Renal pelvis (tissue), 4 donors: ENCODE data around the gene MOB3A. TPM values are rescaled to one million over a fixed set of nuclear protein-coding genes. Genes with fewer than 3 reads are reported as not detected.

Experiments used
- DNase-seq: peaks from one replicate; pipeline ENCODE4 v3.0.0-alpha.2; 2013
- polyA plus RNA-seq, 3 donors: library from polyadenylated mRNA; unstranded; fragments of 120-200 nt; gene quantifications; one replicate each; pipeline ENCODE4 v1.2.1, GENCODE V29; 2013; ENCODE audit not compliant: insufficient read length in 3 of 3

Gene MOB3A
- polyA plus RNA-seq, 3 donors = 25.1 to 29.1 (median 26.6) TPM

DNA sequence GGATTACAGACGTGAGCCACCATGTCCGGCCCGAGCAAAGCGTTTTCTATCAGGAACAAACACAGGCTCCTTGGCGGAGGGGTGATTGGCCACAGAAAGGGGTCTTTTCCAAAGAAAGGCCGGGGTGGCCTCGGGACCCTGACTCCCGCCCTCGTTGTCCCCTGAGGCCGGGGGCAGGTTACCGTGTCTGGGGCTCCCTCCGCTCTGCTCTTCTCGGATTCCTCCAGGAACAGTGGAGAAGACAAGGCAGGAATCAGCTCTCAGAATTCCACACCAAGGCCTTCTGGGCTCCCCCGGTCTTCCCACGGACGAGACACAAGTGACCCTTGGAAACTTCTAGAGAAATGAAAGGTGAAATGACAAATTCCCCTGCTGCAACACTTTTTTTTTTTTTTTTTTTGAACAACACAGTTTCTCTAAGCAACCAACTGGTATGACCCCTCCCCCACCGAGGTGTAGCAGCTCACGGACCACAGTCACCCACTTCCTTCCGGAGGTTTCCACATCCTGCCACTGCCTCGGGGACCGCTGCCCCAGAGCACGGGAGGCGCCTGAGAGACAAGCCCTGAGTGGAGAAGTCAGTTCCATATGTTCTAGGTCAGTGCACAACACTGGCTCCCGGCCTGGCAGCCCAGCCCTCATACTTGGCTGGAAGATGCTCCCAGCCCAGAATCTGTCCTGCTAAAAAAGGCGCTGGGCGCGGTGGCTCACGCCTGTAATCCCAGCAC is 11.0 kb downstream of the MOB3A start:
- no peak for DNase-seq

DNA sequence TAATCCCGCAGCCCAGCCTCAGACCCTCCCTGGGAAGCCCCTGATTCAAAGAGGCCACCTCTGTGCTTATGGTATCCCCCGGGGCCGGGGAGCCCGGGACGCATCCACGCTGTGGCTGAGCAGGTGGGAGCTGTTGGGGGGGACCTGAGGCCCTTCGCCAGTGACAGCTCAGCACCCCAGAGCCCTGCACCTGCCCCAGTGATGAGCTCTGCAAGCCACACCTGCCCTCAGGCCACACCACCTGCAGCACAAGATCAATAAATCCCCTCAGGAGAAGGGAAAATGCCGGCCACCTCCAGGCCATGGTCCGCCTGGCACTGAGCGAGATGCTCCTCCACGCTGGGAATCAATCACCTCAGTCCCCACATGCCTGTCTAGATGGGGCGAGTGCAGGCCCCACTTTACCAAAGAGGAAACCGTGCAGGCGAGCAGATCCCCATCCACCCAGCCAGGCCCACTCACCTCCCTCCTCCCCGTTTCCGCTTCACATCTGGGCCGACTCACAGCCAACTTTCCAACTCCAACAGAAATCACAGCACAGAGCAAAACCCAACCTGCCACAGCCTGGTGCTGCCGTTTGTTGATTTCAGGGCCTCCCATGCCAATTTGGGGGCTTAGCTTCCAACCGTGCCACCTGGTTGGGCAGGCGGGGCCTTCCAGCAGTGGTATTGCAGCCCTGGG is 12.8 kb downstream of the MOB3A start:
- DNase-seq = no peak

DNA sequence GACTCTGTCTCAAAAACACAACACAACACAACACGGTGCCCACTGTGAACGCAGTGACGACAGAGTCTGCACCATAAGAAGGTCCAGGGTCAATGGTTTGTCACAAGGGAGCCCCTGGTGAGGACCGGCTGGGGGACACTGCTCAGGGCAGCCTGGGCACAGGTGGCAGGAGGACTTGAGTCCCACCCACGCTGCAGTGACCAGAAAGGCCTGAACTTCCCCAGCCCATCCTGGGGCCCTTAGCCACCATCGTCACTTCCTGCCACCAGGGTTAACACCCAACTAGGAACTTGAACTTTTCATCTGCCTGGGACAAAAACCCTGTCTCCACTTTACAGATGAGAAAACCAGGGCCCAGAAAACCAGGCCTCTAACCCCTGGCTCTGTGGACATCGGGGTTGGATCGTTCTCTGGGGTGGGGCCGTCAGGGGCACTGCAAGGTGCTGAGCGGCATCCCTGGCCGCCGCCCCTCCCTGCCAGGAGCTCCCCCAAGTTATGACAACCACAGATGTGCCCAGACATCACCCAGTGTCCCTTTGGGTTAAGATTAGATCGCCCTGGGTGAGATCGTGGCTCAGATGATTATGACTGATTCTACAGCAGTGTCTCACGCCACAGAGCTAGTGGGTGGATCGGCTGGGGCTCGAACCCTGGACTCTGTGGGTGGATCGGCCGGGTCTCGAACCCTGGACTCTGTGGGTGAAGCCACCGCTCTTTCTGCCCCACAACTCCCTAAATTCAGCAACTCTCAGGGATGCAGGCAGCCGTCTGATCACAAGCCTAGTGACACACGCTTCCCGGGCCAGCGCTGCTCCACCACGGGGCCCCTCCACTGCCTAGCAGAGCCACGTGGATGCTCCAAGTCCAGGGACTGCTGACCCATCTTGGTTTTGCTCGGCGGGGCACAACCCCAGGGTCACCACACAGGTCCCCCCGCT is 14.0 kb downstream of the MOB3A start:
- DNase-seq = no peak

DNA sequence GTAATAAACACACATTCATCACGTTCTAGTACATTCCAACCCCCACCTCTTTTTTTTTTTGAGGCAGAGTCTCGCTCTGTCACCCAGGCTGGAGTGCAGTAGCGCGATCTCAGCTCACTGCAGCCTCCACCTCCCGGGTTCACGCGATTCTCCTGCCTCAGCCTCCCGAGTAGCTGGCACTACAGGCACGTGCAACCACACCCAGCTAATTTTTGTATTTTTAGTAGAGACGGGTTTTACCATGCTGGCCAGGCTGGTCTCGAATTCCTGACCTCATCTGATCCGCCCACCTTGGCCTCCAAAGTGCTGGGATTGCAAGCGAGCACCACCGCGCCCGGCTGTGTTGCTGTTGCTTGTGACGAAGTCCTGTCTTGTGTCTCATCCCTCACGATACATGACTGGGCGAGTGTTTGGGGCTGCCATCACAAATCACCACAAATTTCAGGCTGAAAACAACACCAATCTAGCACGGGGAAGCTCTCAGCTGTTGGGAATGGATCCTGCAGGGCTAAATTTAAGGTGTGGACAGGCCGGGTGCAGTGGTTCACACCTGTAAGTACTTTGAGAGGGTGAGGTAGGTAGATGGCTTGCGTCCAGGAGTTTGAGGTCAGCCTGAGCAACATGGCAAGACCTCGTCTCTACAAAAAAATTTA is 15.7 kb downstream of the MOB3A start:
- DNase-seq = no peak

DNA sequence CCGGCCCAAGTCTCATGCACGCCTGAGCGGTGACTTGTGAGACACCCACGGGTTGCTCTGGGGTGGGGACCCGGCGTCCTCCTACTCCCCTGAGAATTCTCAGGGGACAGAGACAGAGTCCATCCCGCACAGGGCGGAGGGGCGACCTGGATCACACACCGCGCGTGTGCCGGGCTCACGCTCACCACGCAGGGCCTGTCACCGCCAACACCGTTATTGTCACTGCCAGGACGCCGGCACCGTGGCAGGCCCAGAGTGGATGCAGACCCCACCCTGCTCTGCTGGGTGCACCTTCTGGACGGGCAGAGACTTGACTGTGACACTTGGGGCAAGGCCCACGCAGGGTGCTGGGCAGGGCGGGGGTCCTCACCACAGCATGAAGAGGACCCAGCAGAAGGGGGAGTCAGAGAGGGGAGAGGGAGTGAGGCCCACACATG is 16.2 kb downstream of the MOB3A start:
- no peak for DNase-seq

DNA sequence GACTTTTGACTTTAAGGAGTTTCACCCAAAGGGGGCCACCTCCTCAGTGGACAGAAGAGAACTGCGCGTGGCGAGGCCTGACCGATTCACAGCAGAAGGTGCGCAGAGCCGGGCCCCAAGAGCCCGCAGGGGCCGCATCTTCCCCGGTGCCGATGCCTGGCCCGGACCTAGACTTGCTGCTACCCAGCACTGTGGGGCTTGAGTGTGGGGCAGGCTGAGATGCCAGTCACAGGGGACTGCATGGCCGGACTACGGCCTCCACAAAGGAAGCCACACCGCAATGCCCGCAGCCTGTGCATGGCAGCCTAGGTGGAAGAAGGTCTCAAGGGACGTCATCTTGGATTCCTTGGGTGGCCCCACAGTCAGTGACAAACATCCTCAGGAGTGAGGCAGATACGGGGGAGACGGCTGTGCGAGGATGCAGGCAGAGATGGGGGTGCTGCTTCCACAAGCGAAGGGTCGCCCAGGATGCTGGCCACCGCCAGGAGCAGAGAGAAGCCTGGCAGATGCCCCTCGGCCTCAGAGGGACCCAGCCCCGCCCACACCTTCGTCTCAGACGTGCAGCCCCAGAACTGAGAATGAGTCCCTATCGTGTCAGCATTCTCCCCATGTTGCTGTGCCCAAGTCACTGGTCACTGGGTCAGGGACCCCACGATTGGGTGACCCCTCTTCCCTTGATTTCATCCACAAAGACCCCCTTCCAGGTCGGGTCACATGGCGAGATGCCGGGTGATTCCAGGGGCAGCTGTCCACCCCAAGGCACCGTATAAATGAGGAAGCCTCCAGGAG is 16.9 kb downstream of the MOB3A start:
- no peak for DNase-seq

DNA sequence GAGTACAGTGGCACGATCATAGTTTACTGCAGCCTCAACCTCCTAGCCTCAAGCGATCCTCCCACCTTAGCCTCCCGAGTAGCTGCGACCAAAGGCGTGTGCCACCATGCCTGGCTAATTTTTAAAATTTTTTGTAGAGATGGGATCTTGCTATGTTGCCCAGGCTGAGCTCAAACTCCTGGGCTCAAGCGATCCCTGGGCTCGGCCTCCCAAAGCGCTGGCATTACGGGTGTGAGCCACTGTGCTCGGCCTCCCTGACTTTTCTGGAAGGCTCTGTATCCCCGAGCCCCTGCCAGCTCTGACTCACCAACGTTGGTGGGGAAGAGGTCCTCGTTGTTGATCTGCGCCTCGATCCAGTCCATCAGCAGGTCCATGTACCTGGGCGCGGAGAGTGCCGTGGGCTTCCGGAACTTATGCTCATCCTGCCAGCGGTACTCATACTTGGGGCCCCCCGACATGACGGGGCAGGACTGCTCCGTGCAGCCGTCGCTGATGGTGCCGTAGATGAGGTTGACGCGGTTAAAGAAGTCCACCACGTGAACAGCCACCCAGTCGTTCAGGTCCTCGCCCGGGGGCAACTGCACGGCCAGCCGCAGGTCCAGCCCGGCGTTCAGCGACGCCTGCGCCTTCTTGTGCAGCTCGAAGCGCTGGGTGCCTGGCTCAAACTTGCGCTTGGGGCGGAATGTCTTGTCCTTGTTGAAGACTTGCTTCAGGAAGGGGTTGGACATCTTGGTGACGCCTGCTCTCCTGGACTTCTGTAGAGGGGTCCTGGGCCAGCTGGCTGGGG is 18.1 kb downstream of the MOB3A start:
- no peak for DNase-seq

GRCh38 chr19:2077398-2077797 is 18.7 kb downstream of the MOB3A start:
- no peak for DNase-seq

- DNase-seq = no peak
Observed at GRCh38 chr19:2076526-2076944, 19.6 kb downstream of the MOB3A start.

GRCh38 chr19:2072757-2073551 is 23.2 kb downstream of the MOB3A start:
- DNase-seq = no peak

- no peak for DNase-seq
Observed at GRCh38 chr19:2070986-2071673, 25.0 kb downstream of the MOB3A start.

DNA sequence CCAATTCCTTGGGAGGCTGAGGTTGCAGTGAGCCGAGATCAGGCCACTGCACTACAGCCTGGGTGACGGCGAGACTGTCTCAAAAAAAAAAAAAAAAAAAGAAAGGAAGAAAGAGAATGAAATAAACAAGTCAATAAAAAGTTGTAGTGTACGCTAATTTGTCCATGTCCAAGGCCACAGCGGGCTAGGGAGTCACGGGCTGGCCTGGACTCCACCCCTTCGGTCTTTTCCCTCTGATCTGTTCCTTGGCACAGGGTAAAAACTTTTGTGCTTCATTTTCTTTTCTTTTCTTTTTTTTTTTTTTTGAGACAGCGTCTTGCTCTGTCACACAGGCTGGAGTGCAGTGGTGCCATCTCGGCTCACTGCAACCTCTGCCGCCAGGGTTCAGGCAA is 25.7 kb downstream of the MOB3A start:
- no peak for DNase-seq

DNA sequence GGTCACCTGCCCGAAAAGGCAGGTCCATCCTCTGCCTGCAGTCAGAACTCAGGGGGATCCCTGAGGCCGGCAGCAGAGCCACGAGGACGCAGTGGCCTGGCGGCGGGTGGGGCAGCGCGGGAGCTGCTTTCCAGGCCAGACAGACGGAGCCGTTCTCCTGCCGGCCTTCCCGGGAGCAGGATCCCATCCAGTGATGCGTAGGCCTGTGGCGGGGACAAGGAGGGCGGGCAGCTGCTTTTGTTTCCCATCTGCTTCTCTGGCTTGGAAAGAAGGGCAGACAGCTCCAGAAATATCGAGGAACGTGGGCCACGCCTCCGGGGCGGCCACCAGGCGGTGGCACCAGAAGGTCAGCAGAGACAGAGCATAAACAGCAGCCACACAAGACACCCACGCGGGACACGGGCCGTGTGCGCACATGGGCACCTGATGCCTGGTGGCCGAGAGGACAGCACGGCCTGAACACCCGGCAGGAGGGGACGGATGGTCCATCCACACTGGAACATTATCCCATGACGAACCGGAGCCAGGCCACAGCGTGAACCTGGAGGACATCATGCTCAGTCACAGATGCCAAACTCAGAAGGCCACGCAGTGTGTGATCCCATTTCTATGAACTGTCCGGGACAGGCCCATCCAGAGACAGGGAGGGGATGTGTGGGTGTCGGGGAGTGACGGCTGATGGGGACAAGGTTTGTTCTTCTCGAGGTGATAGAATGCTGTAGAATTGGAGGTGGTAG is 31.2 kb downstream of the MOB3A start:
- no peak for DNase-seq

- no peak for DNase-seq
Observed at GRCh38 chr19:2064395-2064787, 31.7 kb downstream of the MOB3A start.

GRCh38 chr19:2063824-2064223 is 32.3 kb downstream of the MOB3A start:
- DNase-seq = no peak

- no peak for DNase-seq
Observed at GRCh38 chr19:2062770-2063169, 33.4 kb downstream of the MOB3A start.

- DNase-seq = no peak
Observed at GRCh38 chr19:2062389-2062729, 33.8 kb downstream of the MOB3A start.
